ENCODE results near the gene SPOCK2.

Gene SPOCK2

DNA sequence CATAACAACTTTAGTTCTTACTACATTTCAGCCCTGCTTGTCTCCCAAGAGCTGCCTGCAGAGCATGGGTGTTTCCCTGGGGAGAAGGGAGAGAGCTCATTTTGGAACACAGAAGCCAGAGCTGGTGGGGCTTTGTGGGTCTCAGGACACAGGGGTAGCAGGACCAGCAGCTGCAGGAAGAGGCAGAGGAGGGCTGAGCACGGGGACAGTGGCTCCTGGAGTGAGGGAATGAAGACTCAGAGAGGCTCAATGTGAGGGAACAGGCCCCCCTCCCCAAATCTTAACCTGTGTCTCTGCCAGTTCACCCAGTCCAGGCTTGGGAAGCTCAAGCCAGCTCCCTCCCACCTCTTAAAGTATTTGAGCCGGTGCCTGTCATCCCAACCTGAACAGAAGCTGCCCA lies 74.2 kb downstream of the SPOCK2 start:
- TF ChIP-seq, protein P1, sequence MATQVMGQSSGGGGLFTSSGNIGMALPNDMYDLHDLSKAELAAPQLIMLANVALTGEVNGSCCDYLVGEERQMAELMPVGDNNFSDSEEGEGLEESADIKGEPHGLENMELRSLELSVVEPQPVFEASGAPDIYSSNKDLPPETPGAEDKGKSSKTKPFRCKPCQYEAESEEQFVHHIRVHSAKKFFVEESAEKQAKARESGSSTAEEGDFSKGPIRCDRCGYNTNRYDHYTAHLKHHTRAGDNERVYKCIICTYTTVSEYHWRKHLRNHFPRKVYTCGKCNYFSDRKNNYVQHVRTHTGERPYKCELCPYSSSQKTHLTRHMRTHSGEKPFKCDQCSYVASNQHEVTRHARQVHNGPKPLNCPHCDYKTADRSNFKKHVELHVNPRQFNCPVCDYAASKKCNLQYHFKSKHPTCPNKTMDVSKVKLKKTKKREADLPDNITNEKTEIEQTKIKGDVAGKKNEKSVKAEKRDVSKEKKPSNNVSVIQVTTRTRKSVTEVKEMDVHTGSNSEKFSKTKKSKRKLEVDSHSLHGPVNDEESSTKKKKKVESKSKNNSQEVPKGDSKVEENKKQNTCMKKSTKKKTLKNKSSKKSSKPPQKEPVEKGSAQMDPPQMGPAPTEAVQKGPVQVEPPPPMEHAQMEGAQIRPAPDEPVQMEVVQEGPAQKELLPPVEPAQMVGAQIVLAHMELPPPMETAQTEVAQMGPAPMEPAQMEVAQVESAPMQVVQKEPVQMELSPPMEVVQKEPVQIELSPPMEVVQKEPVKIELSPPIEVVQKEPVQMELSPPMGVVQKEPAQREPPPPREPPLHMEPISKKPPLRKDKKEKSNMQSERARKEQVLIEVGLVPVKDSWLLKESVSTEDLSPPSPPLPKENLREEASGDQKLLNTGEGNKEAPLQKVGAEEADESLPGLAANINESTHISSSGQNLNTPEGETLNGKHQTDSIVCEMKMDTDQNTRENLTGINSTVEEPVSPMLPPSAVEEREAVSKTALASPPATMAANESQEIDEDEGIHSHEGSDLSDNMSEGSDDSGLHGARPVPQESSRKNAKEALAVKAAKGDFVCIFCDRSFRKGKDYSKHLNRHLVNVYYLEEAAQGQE (IDR thresholded peaks at IDR 0.05; ENCODE audit: insufficient read depth in 1 of 2, low read depth in 2 of 2, low read length in 2 of 2): no peak

- TF ChIP-seq SIN3A (IDR thresholded peaks at IDR 0.05; ENCODE audit: borderline replicate concordance, insufficient read depth, low read length) (no peak), POLR2AphosphoS5 (IDR thresholded peaks at IDR 0.05; ENCODE audit: low read depth, low read length) (no peak), TAF1 (IDR thresholded peaks at IDR 0.05; ENCODE audit: borderline replicate concordance, insufficient read depth, low read length) (no peak), FOXP2 (optimal IDR thresholded peaks at IDR 0.05; ENCODE audit: borderline replicate concordance, extremely low read depth, extremely low read length, insufficient read depth) (no peak)
- TF ChIP-seq, protein P1 (IDR thresholded peaks at IDR 0.05; ENCODE audit: insufficient read depth in 1 of 2, low read depth in 2 of 2, low read length in 2 of 2): no peak
These were observed 75.0 kb downstream of the SPOCK2 start for GRCh38 chr10:72013202-72013945.

- no peak for TF ChIP-seq POLR2AphosphoS5 (IDR thresholded peaks at IDR 0.05; ENCODE audit: low read depth, low read length)
- TF ChIP-seq, protein P1 (IDR thresholded peaks at IDR 0.05; ENCODE audit: insufficient read depth in 1 of 2, low read depth in 2 of 2, low read length in 2 of 2): no peak
- TF ChIP-seq FOXP2 (optimal IDR thresholded peaks at IDR 0.05; ENCODE audit: borderline replicate concordance, extremely low read depth, extremely low read length, insufficient read depth): no peak
These were observed 75.6 kb downstream of the SPOCK2 start for GRCh38 chr10:72012796-72013195.

DNA sequence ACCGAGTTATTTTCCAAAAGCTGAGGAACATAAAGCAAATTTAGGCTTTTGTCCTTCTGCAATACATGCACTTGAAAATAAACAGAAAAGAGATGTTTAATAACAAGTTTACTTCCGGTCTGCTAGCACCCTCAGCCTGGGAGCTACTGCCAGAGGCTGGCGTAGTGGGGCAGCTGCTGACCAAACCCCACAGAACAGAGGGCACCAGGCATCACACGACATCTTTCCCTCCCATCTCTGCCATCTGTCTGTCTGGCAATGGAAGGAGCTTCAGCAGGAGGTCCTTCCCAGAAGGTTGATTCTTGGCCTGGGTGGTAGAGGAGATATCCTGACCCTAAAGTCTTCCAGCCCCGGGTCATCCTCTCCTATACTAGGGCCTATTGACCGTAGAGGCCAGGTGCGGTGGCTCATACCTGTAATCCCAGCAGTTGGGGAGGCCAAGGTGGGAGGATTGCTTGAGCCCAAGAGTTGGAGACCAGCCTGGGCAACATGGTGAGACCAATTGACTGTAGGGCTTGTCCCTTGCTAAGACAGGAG lies 76.3 kb downstream of the SPOCK2 start:
- TF ChIP-seq, protein P1 (IDR thresholded peaks at IDR 0.05; ENCODE audit: insufficient read depth in 1 of 2, low read depth in 2 of 2, low read length in 2 of 2): no peak
- TF ChIP-seq SIN3A (IDR thresholded peaks at IDR 0.05; ENCODE audit: borderline replicate concordance, insufficient read depth, low read length): no peak

DNA sequence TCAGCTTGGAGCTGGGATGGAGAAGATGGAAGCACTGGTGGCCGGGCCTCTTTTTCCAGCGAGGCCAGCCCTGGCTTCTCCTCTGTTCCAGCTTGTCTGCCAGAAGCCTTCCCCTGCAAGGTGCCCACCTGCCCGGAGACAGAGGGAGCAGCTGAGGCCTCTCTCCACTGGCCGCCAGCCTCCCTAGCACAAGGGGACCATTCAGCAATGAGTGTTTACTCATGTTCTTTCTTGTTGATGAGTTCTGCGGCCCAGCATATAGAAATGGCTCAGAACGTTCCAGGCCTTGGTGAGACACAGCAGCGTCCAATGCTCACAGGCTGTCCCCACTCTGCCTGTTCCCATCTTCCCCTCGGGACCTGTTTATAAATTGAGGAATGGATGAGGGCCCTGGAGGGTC lies 76.9 kb downstream of the SPOCK2 start:
- TF ChIP-seq TAF1 (IDR thresholded peaks at IDR 0.05; ENCODE audit: borderline replicate concordance, insufficient read depth, low read length) (no peak), POLR2AphosphoS5 (IDR thresholded peaks at IDR 0.05; ENCODE audit: low read depth, low read length) (no peak), FOXP2 (optimal IDR thresholded peaks at IDR 0.05; ENCODE audit: borderline replicate concordance, extremely low read depth, extremely low read length, insufficient read depth) (no peak), SIN3A (IDR thresholded peaks at IDR 0.05; ENCODE audit: borderline replicate concordance, insufficient read depth, low read length) (no peak)
- TF ChIP-seq, protein P1 (IDR thresholded peaks at IDR 0.05; ENCODE audit: insufficient read depth in 1 of 2, low read depth in 2 of 2, low read length in 2 of 2): no peak

Data from PFSK-1 (cell line).